Erythroblast (primary cell): ENCODE measurements around the gene PLPP4.

ENCODE experiments used
- DNase-seq, 2 experiments: peaks; one replicate each; lab custom pipeline; 2025; lab: John Stamatoyannopoulos, UW
- GATA1 ChIP-seq: IDR thresholded peaks from 2 replicates; pipeline ENCODE4 v1.6.1; 2011; ENCODE audit warnings: low read depth, mild to moderate bottlenecking, control low read depth, low read length, moderate library complexity
- POLR2A ChIP-seq: IDR thresholded peaks from 2 replicates; pipeline ENCODE4 v1.6.1; 2011; ENCODE audit warnings: mild to moderate bottlenecking, low read length

Gene PLPP4

DNA sequence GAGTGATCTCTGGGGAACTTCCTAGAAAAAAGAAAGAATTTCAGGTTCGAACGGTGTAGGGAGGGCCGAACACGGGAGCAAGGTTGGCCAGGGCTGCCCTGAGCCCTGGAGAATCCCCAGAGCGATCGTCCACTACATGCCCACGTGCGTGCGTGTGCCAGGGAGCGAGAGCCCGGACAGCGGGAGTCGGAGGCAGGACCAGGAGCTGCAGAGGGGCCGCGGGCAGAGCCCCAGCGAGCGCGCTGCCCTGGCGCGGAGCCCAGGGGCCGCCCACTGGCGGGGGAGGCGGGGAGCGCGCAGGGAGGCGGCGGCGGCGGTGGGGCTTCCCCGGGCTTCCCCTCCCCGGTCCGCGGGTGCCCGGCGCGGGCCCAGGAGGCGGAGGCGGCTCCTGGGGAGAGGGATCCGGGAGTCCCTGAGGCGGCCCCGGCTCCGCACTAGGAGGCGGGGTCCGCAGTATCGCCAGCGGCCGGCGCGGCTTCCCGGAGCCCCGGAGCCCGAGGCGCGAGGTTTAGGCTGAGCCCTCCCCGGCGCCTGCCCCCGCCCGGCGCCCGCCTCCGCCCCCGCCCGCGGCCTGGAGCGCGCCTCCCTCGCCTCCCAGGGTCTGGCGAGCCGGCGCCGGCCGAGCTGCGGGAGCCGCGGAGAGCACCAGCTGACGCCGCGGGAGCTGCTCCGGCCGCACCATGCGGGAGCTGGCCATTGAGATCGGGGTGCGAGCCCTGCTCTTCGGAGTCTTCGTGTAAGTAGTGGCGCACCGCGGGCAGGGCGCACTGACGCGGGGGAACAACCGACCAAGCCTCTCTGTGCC lies at the start of gene PLPP4:
TSS of gene PLPP4 (plus strand) at position 602 of the 805 bp plus-strand sequence. CDS start at position 681, 79 bp downstream.
- TF ChIP-seq POLR2A, result no peak
- TF ChIP-seq GATA1, result no peak

DNA sequence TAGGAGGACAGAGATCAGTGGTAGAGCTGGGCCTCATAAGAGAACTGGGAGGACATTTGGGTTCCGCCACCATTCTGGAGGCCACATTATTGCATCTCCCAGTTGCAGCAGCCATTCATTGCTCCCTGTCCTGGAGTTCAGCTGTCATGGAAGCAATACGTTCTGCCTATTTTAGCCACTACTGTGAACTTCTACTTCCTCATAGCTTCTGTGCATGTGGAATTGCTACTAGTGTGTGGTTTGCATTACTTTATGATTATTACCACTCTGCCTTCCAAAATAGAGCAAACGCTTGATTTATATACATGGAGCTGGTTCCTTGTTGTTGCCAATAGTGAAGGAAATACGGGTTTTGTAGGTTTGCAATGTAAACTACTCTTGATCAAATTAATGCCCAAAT lies 47.2 kb upstream of the PLPP4 start:
- no peak for TF ChIP-seq POLR2A
- TF ChIP-seq GATA1, result no peak
- no peak for DNase-seq

More for the DNA sequence above, at the start of gene PLPP4:
- peak; percentile 72 to 79 for DNase-seq

DNA sequence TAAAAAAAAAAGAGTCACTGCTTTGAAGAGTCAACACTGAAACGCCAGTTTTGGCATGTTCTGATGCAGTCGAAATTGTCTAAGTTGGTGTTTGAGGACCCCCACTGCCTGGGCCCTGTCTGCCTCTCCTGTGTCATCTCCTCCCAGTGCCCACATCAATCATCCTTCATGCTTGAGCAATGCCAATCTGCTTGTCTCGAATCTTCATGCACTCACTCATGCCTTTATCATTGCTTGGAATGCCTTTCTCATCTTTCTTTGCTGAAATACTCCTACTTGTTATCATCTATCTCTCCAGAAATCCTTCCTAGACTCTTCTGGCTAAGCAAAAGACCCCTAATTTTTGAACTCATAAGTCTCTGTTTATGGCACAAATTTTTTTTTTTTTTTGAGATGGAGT lies 42.1 kb upstream of the PLPP4 start:
- no peak for DNase-seq
- TF ChIP-seq POLR2A, result no peak
- no peak for TF ChIP-seq GATA1

DNA sequence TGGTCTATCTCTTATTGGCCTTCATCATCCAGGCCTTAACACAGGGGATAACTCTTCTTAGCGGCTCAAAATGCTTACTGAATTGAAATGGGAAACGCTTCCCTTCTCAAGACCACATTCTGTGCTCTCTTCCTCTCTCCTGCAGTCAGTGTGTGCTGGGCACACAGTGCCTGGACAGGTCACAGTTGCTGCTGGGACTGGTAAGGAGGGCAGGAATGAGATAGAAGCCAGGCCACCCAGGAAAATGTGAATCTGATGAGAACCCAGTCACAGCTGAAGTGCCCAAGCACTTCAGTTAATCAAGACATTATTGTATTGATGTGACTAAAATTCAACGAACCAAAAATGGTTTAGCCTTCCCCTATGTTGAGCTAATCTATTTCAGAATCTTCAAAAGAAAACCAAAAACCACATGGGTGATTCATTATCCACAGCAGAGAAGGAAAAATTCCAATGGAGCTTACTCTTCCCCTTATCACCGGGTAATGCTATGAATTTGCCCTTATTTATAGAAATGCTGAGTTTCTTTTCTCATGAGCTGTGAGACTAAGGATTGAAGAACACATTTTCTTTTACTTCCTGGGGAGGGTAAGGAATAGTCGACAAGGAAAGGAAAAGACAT lies 41.2 kb upstream of the PLPP4 start:
- DNase-seq, result no peak
- no peak for TF ChIP-seq POLR2A
- TF ChIP-seq GATA1, result no peak

DNA sequence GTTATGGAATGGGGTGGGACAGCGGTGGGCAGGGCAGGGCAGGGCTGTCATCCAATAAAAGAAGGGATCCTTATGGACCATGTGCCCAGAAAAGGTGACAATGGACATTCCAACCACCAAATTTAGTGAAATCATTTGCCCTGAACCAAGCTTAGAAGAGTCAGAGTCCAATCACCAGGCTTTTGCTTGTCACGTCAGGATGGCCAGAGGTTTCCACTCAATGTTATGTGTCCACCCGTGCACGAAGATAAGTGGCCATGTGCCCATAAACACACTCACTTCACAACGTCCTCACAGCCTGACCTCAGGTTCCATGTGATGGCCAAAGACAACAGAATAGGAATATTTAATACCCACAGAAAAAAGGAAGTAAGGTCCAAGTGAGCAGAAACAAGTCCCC lies 36.6 kb upstream of the PLPP4 start:
- DNase-seq, result no peak
- TF ChIP-seq GATA1 (no peak), POLR2A (no peak)

DNA sequence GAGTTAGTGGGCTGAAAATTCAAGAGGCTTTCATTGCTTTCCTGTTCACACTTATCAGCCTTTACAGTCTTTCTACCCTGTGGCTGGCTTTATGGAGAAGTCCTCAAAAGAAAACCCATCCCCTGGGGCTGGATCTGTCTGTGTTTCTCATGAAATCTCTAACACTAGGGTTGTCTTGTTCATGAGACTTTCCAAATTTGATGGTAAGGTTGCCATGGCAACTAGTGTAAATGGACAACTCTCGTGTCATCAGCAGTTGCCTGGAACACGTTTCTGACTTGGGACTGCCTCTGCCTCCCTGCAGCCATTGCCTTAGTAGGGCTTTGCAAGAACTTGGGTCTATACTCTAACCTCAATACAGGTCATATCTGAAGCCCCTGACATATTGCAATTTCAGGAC lies 35.8 kb upstream of the PLPP4 start:
- TF ChIP-seq POLR2A (no peak), GATA1 (no peak)
- no peak for DNase-seq

DNA sequence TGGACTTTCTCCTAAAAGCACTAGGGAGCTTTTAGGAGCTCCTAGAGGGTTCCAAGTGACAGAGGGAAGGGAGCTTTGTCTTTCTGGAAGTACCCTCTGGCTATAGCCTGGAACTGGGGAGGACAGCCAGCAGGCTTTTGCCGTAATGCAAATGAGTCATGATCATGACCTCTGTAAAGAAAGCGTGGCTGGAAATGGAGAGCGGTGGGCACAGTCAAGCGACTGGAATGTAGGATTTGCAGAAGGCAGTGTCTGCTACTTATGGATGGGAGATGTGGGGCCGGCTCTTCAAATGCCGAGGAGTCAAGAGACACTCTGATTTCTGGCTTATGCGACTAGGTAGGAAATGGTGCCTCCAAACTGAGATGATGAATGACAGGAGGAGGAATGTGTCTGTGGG lies 34.6 kb upstream of the PLPP4 start:
- no peak for DNase-seq
- TF ChIP-seq POLR2A (no peak), GATA1 (no peak)

DNA sequence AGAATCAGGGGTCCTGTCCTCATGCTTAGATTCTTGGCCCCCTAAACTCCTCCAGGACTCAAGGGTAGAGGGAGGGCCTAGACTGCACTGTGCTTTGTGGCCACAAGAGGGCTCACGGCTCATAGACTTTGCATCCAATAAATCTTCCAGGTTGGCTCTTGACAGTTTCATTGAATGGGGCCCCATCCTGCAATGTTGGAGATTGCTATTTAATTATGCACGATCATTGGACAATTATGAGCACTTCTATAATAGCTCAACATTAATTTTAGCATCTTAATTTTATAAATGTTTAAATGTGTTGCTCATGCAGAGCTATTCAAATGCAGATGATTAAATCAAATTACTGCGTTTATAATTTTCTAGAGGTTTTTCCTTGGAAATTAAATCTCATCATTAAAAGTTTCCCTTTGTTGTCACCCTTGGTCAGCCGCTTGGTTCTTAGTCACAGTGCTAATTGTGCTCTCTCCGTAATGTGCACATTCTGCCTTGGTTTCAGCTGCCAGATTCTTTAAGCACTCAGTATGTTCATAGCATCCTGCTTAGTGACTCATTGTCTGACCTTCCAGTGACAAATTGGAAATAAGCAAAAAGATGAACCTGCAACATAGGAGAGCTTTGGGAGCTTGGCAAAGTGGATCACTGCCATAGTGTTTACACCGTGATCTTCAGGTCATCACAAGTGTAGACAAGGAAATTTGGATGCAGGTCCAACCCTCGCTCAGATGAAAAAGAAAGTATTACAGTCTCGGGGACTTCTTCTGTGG lies 33.4 kb upstream of the PLPP4 start:
- DNase-seq, result peak; percentile 47 to 70
- no peak for TF ChIP-seq POLR2A
- TF ChIP-seq GATA1, result no peak

DNA sequence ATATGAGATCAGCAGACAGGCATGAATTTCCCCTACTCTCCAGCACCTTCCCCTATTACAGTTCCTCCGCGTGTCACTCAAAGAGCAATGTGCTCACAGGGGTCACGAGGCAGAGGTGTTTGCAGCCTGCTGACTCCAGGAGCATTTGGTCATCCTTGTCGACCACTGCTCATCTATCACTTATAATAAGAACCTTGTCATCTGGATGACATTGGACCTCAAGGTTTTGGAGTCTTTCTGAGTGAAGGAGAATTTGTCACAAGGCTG lies 32.9 kb upstream of the PLPP4 start:
- DNase-seq, result no peak
- TF ChIP-seq GATA1, result no peak
- no peak for TF ChIP-seq POLR2A

DNA sequence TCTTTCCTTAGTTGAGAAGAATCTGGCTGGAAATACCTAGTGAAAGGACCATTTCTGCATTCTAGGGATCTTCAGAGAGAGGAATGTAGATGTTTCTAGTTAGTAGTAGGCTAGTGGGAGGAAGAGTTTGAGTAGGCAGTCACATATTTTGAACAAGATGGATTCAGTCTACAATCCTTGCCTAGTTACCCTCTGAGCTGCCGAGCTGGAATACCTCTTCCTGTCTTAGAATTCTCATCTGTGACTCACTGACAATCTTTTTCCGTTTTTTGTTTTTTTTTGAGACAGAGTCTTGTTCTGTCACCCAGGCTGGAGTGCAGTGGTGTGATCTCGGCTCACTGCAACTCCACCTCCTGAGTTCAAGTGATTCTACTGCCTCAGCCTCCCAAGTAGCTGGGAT lies 30.7 kb upstream of the PLPP4 start:
- TF ChIP-seq POLR2A (no peak), GATA1 (no peak)
- DNase-seq, result no peak

DNA sequence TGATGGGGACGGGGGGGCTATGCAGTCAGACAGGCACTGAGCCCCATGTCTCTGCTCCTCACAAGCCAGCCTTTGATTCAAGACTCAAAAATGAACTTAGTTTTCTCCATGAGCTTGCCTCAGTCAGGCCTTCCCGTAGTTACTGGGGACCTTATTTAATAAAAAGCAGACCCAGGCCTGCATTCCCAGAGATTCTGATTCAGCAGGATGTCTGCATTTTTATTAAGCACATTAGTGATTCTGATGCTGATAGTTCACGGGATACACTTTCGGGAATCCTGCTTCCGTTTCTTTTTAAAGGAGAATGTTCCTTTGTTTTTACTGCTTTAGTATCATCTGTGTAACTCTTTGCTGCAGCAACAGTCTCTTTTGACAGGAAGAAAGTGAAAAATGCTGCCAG lies 28.3 kb upstream of the PLPP4 start:
- TF ChIP-seq POLR2A, result no peak
- no peak for DNase-seq

DNA sequence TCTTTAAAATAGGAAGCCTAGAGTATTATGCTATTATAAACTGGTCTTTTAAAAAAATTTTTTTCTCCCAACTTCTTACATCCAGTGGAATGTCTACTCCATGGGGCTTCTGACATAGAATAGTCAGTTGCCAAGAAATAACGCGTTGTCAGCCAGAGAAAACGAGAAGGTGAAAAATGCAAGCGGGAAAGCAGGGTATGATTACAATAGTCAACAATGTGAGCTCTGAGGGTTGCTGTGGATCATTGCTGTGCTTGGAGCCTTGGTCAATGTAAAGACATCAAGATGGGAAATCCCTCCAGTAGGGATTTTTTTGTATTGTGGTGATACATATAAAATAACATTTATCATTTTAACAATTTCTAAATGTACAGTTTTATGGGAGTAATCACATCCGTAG lies 27.6 kb upstream of the PLPP4 start:
- TF ChIP-seq GATA1 (no peak), POLR2A (no peak)
- DNase-seq, result no peak

DNA sequence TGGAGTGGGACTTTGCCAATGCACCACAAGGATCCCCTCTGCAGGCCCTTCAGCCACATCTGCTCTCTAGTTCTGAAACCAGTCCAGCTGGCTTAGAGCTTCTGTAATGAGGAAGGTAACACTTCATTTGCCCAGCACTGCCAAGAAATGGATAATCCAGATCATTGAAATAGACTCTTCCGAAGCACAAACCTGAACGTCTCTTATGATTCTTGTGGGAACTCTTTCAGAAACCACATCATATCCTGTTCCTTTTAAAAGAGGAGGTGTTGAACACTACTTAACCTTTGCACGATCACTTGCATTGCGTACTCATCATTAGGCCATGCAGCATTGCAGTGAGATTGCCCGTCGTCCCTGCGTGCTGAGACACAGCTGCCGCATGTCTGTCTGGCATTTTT lies 25.8 kb upstream of the PLPP4 start:
- no peak for TF ChIP-seq GATA1
- no peak for TF ChIP-seq POLR2A
- no peak for DNase-seq

DNA sequence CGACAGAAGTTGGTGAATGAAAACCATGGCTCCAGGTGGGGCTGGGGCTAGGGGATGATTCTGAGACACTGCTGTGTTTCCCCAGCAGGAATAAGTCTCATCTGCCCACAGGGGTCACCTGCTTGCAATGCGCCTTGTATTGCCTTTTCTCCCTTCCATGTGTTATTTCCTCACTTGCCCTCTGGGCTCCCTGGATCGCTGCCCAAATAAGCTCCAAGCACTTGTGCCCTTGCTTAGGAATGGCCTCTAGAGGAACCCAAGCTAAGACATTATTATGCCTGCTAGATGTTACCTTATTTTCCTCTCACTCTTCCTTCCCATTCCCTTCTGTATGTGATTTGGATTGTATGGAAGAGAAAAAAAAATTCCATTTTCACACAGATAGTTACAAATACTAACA lies 24.8 kb upstream of the PLPP4 start:
- DNase-seq, result no peak
- TF ChIP-seq POLR2A (no peak), GATA1 (no peak)
